Astrocyte (in vitro differentiated cells and primary cell): ENCODE measurements around the gene DPPA2. TPM values are rescaled to one million over a fixed set of nuclear protein-coding genes. Genes with fewer than 3 reads are reported as not detected.

ENCODE experiments used
- DNase-seq: peaks from one replicate; pipeline ENCODE4 v3.0.0-alpha.2; 2010; ENCODE audit warnings: low read depth
- FAIRE-seq: peaks from 2 replicates; lab custom pipeline; 2011; peaks lifted over from hg19 to GRCh38; lab: Jason Lieb, UNC
- H2AFZ ChIP-seq: 2 replicates; pipeline ENCODE4 v1.6.0; 2012; ENCODE audit warnings: low read depth, low read length, inconsistent platforms
- H3K27ac ChIP-seq: 2 replicates; pipeline ENCODE4 v1.5.1; 2011; ENCODE audit warnings: low read depth, low read length, inconsistent platforms
- H3K27me3 ChIP-seq: 2 replicates; pipeline ENCODE4 v1.6.0; 2011; ENCODE audit warnings: low read length, inconsistent platforms; ENCODE audit not compliant: insufficient read depth
- H3K36me3 ChIP-seq: 2 replicates; pipeline ENCODE4 v1.5.1; 2011; ENCODE audit warnings: low read length, inconsistent platforms; ENCODE audit not compliant: insufficient read depth
- H3K4me1 ChIP-seq: 2 replicates; pipeline ENCODE4 v1.5.1; 2011; ENCODE audit warnings: low read length, inconsistent platforms; ENCODE audit not compliant: insufficient read depth
- H3K4me2 ChIP-seq: 2 replicates; pipeline ENCODE4 v1.6.0; 2012; ENCODE audit warnings: low read length, inconsistent platforms
- H3K4me3 ChIP-seq: 2 replicates; pipeline ENCODE4 v1.5.1; 2011; ENCODE audit warnings: low read depth, mild to moderate bottlenecking, low read length, inconsistent platforms; ENCODE audit not compliant: insufficient read depth
- H3K79me2 ChIP-seq: 2 replicates; pipeline ENCODE4 v1.6.0; 2012; ENCODE audit warnings: mild to moderate bottlenecking, low read length, inconsistent platforms; ENCODE audit not compliant: insufficient read depth
- H3K9ac ChIP-seq: 2 replicates; pipeline ENCODE4 v1.6.0; 2012; ENCODE audit warnings: mild to moderate bottlenecking, low read length, inconsistent platforms
- H3K9me3 ChIP-seq: 2 replicates; pipeline ENCODE4 v1.5.1; 2012; ENCODE audit warnings: low read depth, mild to moderate bottlenecking, low read length, inconsistent platforms; ENCODE audit not compliant: insufficient read depth
- H4K20me1 ChIP-seq: 2 replicates; pipeline ENCODE4 v1.6.0; 2012; ENCODE audit warnings: low read length, inconsistent platforms; ENCODE audit not compliant: insufficient read depth
- H3K27ac Mint-ChIP-seq: one replicate; pipeline ENCODE4 v1.8.0; 2021; ENCODE audit warnings: mild to moderate bottlenecking, mixed read lengths; ENCODE audit not compliant: unreplicated experiment
- H3K27me3 Mint-ChIP-seq: one replicate; pipeline ENCODE4 v1.8.0; 2021; ENCODE audit warnings: low read depth, mixed read lengths; ENCODE audit not compliant: unreplicated experiment
- H3K36me3 Mint-ChIP-seq: one replicate; pipeline ENCODE4 v1.8.0; 2021; ENCODE audit warnings: low read depth, mixed read lengths; ENCODE audit not compliant: unreplicated experiment
- H3K4me1 Mint-ChIP-seq: one replicate; pipeline ENCODE4 v1.8.0; 2021; ENCODE audit warnings: low read depth, mixed read lengths; ENCODE audit not compliant: unreplicated experiment
- H3K4me3 Mint-ChIP-seq: one replicate; pipeline ENCODE4 v1.8.0; 2021; ENCODE audit warnings: mild to moderate bottlenecking, moderate library complexity, mixed read lengths; ENCODE audit not compliant: unreplicated experiment
- H3K9me3 Mint-ChIP-seq: one replicate; pipeline ENCODE4 v1.8.0; 2021; ENCODE audit warnings: mild to moderate bottlenecking, mixed read lengths; ENCODE audit not compliant: unreplicated experiment
- CTCF ChIP-seq: IDR thresholded peaks from 2 replicates; pipeline ENCODE4 v1.5.1; 2011; ENCODE audit warnings: low read depth, mild to moderate bottlenecking, inconsistent platforms, low read length, moderate library complexity; ENCODE audit not compliant: insufficient read depth
- EZH2 ChIP-seq: IDR thresholded peaks from 2 replicates; pipeline ENCODE4 v1.6.1; 2012; ENCODE audit warnings: mild to moderate bottlenecking, low read length, inconsistent platforms; ENCODE audit not compliant: insufficient read depth
- total RNA-seq: library from RNA; stranded (reverse); gene quantifications from 2 replicates; pipeline ENCODE4 v1.2.1, GENCODE V29; 2021

DPPA2 gene
- total RNA-seq, 1 donor from 2014 or later, result 0.89 TPM

GRCh38 chr3:109331692-109332091 lies 15.4 kb upstream of the DPPA2 start:
- Mint-ChIP-seq H3K27ac (no peak overlapping the region), H3K36me3 (peaks cover 13% of the 10 kb centered on the region), H3K4me1 (peaks cover 12% of the 10 kb centered on the region), H3K27me3 (no peaks in the 10 kb centered on the region), H3K4me3 (no peak overlapping the region), H3K9me3 (no peaks in the 10 kb centered on the region)
- no peaks in the 10 kb centered on the region for H4K20me1 ChIP-seq
- H3K36me3 ChIP-seq, result no peaks in the 10 kb centered on the region
- no peak overlapping the region for H3K4me3 ChIP-seq
- TF ChIP-seq EZH2, result no peak
- no peak for TF ChIP-seq CTCF
- H3K4me1 ChIP-seq, result no peaks in the 10 kb centered on the region
- no peak overlapping the region for H3K27ac ChIP-seq
- H3K79me2 ChIP-seq, result no peaks in the 10 kb centered on the region
- no peak overlapping the region for H3K9ac ChIP-seq
- FAIRE-seq (no peak), DNase-seq (no peak)
- H2AFZ ChIP-seq, result no peak overlapping the region
- no peaks in the 10 kb centered on the region for H3K9me3 ChIP-seq
- H3K27me3 ChIP-seq, result no peaks in the 10 kb centered on the region
- no peak overlapping the region for H3K4me2 ChIP-seq

- TF ChIP-seq EZH2, result no peak
- TF ChIP-seq CTCF, result no peak
- FAIRE-seq (no peak), DNase-seq (no peak)
- no peak overlapping the region for H2AFZ ChIP-seq
- H3K27me3 Mint-ChIP-seq, result no peaks in the 10 kb centered on the region
- H4K20me1 ChIP-seq, result no peaks in the 10 kb centered on the region
- H3K4me3 ChIP-seq, result no peak overlapping the region
- no peaks in the 10 kb centered on the region for H3K4me1 ChIP-seq
- no peak overlapping the region for H3K27ac Mint-ChIP-seq
- H3K9me3 ChIP-seq, result no peaks in the 10 kb centered on the region
- H3K9ac ChIP-seq, result no peak overlapping the region
- no peak overlapping the region for H3K4me3 Mint-ChIP-seq
- H3K27me3 ChIP-seq, result no peaks in the 10 kb centered on the region
- H3K79me2 ChIP-seq, result no peaks in the 10 kb centered on the region
- H3K4me1 Mint-ChIP-seq, result peaks cover 12% of the 10 kb centered on the region
- no peaks in the 10 kb centered on the region for H3K9me3 Mint-ChIP-seq
- H3K36me3 ChIP-seq, result no peaks in the 10 kb centered on the region
- no peak overlapping the region for H3K4me2 ChIP-seq
- no peak overlapping the region for H3K27ac ChIP-seq
- peaks cover 13% of the 10 kb centered on the region for H3K36me3 Mint-ChIP-seq
Measured at GRCh38 chr3:109330405-109330804, 14.1 kb upstream of the DPPA2 start.

GRCh38 chr3:109328202-109328601 lies 11.9 kb upstream of the DPPA2 start:
- H3K36me3 Mint-ChIP-seq, result peaks cover 8% of the 10 kb centered on the region
- no peak overlapping the region for H3K4me2 ChIP-seq

More at GRCh38 chr3:109328202-109328601, 11.9 kb upstream of the DPPA2 start:
- no peak overlapping the region for H3K27ac Mint-ChIP-seq
- no peaks in the 10 kb centered on the region for H3K9me3 Mint-ChIP-seq
- no peak overlapping the region for H3K4me3 Mint-ChIP-seq
- FAIRE-seq (no peak), DNase-seq (no peak)
- Histone ChIP-seq H3K9me3 (no peaks in the 10 kb centered on the region), H3K4me1 (no peaks in the 10 kb centered on the region), H3K36me3 (no peaks in the 10 kb centered on the region), H3K4me3 (no peak overlapping the region), H3K9ac (no peak overlapping the region), H3K27me3 (no peaks in the 10 kb centered on the region), H4K20me1 (no peaks in the 10 kb centered on the region), H3K27ac (no peak overlapping the region), H2AFZ (no peak overlapping the region), H3K79me2 (no peaks in the 10 kb centered on the region)
- H3K4me1 Mint-ChIP-seq, result no peaks in the 10 kb centered on the region
- TF ChIP-seq CTCF, result no peak
- no peak for TF ChIP-seq EZH2
- H3K27me3 Mint-ChIP-seq, result no peaks in the 10 kb centered on the region
